C4-2B (cell line): Measurements from ENCODE around the gene GGCX.

Source experiments
- CTCF ChIP-seq: fragments of 450-650 bp; conservative IDR thresholded peaks from 2 replicates; pipeline ENCODE4 v1.5.1; 2017; ENCODE audit warnings: mild to moderate bottlenecking
- ZFX ChIP-seq: fragments of 450-650 bp; IDR thresholded peaks from 2 replicates; pipeline ENCODE4 v1.6.1; 2017

- no peak for TF ChIP-seq CTCF
- no peak for TF ChIP-seq ZFX
Observed at GRCh38 chr2:85506768-85507181, 54.5 kb downstream of the GGCX start.
